NT2/D1 (cell line): Measurements from ENCODE around the gene GPR37L1.

Experiments
- SUZ12 ChIP-seq: IDR thresholded peaks from 2 replicates; pipeline ENCODE4 v1.6.1; 2011; ENCODE audit not compliant: insufficient read length, insufficient read depth; ENCODE audit errors: extremely low read depth
- YY1 ChIP-seq: IDR thresholded peaks from 2 replicates; pipeline ENCODE4 v1.6.1; 2011; ENCODE audit not compliant: insufficient read length, insufficient read depth
- ZNF274 ChIP-seq: IDR thresholded peaks from 2 replicates; pipeline ENCODE4 v1.6.1; 2011; ENCODE audit warnings: mild to moderate bottlenecking, low read depth, low read length

GRCh38 chr1:202081992-202082391 is 40.7 kb upstream of the GPR37L1 start:
- TF ChIP-seq ZNF274 (no peak), SUZ12 (no peak), YY1 (no peak)
